K562 (cell line): ENCODE data around the gene DUSP10. TPM values are rescaled to one million over a fixed set of nuclear protein-coding genes. Genes with fewer than 3 reads are reported as not detected.

Experiments
- ARID1B ChIP-seq: fragments of 450-650 bp; IDR thresholded peaks from 2 replicates; pipeline ENCODE4 v1.6.1; 2016; ENCODE audit warnings: antibody characterized with exemption, mild to moderate bottlenecking, inconsistent platforms
- ATF1 ChIP-seq, 2 experiments: fragments of 450-650 bp in 1 of 2; IDR thresholded peaks; 2 replicates each; pipeline ENCODE4 v1.6.1; 2016; ENCODE audit warnings: missing compliant biosample characterization in 1 of 2, missing genetic modification characterization in 1 of 2
- GTF2F1 ChIP-seq: IDR thresholded peaks from 2 replicates; pipeline ENCODE4 v1.6.1; 2011; ENCODE audit warnings: low read depth, low read length, improper control_type of control experiment
- HDAC8 ChIP-seq: fragments of 450-650 bp; IDR thresholded peaks from 2 replicates; pipeline ENCODE4 v1.6.1; 2016; ENCODE audit warnings: mild to moderate bottlenecking, missing genetic modification characterization, moderate library complexity, missing compliant biosample characterization
- ILK ChIP-seq: fragments of 450-650 bp; IDR thresholded peaks from 2 replicates; pipeline ENCODE4 v1.6.1; 2016; ENCODE audit warnings: missing genetic modification characterization, low read depth, mild to moderate bottlenecking, missing compliant biosample characterization, moderate library complexity, borderline replicate concordance
- KLF1 ChIP-seq: fragments of 450-650 bp; IDR thresholded peaks from 2 replicates; pipeline ENCODE4 v1.6.1; 2016; ENCODE audit warnings: missing genetic modification characterization, missing compliant biosample characterization
- KLF6 ChIP-seq: fragments of 250-450 bp; sonication (Bioruptor Pico); IDR thresholded peaks from 2 replicates; pipeline ENCODE4 v1.4.0; 2020; ENCODE audit warnings: mild to moderate bottlenecking, moderate library complexity, borderline replicate concordance
- SIN3B ChIP-seq: fragments of 450-650 bp; IDR thresholded peaks from 2 replicates; pipeline ENCODE4 v1.6.1; 2017; ENCODE audit warnings: low read depth, mild to moderate bottlenecking, moderate library complexity
- SMARCE1 ChIP-seq: fragments of 450-650 bp; IDR thresholded peaks from 2 replicates; pipeline ENCODE4 v1.7.1; 2016; ENCODE audit warnings: mild to moderate bottlenecking
- TARDBP ChIP-seq: fragments of 450-650 bp; IDR thresholded peaks from 2 replicates; pipeline ENCODE4 v1.6.1; 2016
- TRIM24 ChIP-seq, 2 experiments: fragments of 450-650 bp; IDR thresholded peaks; 2 replicates each; pipeline ENCODE4 v1.6.1; 2016
- ZBTB2 ChIP-seq: fragments of 450-650 bp; IDR thresholded peaks from 2 replicates; pipeline ENCODE4 v1.6.1; 2016; ENCODE audit warnings: antibody characterized with exemption
- ZNF175 ChIP-seq: fragments of 200-800 bp; sonication (Bioruptor generic); IDR thresholded peaks from 2 replicates; pipeline ENCODE4 v1.6.1; 2016; ENCODE audit warnings: low read depth, mild to moderate bottlenecking, missing genetic modification characterization, missing compliant biosample characterization
- ZNF197 ChIP-seq: fragments of 200-800 bp; sonication (Bioruptor generic); IDR thresholded peaks from 2 replicates; pipeline ENCODE4 v1.6.1; 2016; ENCODE audit warnings: low read depth, missing genetic modification characterization, missing compliant biosample characterization
- ZNF324 ChIP-seq: fragments of 250-450 bp; sonication (Bioruptor Pico); IDR thresholded peaks from 2 replicates; pipeline ENCODE4 v1.4.0; 2020; ENCODE audit warnings: mild to moderate bottlenecking
- ZNF592 ChIP-seq: fragments of 450-650 bp; IDR thresholded peaks from 2 replicates; pipeline ENCODE4 v1.6.1; 2017; ENCODE audit warnings: antibody characterized with exemption, mild to moderate bottlenecking
- polyA plus RNA-seq, 8 experiments: library from polyadenylated mRNA; depleted of rRNA in 4 of 8; stranded (reverse) in 5 of 8; unstranded in 3 of 8; fragments of >200 nt; fragmentation: Nextera tagmentation in 2 of 8; fragmentation: Illumina TruSeq in 1 of 8; extraction: Ambion mirVana in 2 of 8; extraction: Trizol in 1 of 8; gene quantifications; 2 replicates each; pipeline versions ENCODE4 v1.2.1 to v1.2.3, GENCODE V29; 2011 to 2014; ENCODE audit warnings: inconsistent platforms in 1 of 8, missing spikeins in 1 of 8
- total RNA-seq, 7 experiments: library from RNA; depleted of rRNA in 6 of 7; stranded (reverse); fragments of >200 nt in 6 of 7; fragmentation: Illumina TruSeq in 2 of 7; extraction: Trizol in 2 of 7; gene quantifications; 2 replicates each; pipeline versions ENCODE4 v1.2.1 to v1.2.3, GENCODE V29; 2011 to 2021; ENCODE audit warnings: low replicate concordance in 1 of 7
- TF ChIP-seq, protein P1 (sequence below): sonication (generic); formaldehyde crosslinking; IDR thresholded peaks from 2 replicates; pipeline ENCODE4 v1.8.0; 2023; ENCODE audit warnings: mild to moderate bottlenecking, missing genetic modification reagents

DUSP10 gene
- total and polyA plus RNA-seq, 9 of the 15 experiments (the other 6 are each of a cell fraction or from before 2014, with no cell fraction given), result 1.7 to 8.3 (median 6.1) TPM

DNA sequence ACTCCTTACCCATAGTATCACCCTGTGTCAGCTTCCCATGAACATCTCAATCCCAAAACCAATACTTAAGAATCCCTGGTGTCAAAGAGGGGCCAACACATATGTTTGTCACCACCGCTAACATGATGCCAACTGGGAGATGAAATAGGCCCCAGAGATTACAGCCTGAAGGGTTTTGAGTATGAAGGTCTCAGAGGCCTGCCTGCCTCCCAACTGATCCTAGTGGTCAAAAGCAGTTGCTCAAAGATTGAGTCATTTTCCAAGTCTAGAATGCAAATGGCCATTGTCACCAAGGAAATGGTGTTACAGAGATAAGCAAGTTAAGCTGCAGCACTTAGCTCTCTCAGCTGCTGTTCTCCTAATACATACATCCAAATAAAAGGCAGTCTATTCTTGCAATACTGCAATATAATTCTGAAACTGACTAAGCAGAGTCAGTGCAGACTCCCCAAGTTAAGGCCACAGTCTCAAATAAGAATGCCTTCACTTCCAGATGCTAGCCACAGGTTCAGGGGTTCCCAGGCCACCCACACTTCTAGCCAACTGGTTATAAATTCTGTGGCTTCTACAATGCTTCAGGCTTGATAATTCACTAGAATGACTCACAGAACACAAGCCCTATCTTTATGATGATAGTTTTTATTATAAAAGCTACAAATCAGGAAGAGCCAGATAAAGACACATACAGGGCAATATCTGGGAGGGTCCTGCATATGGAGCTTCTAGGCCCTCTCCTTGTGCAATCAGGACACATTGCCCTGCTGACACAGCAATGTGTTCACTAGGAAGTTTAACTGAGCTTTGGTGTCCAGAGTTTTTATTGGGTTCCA, 18.7 kb downstream of the DUSP10 start (continued):
- TF ChIP-seq ZNF592 (no peak; the same call in none of the 2 replicates), TRIM24 (IDR thresholded peaks at IDR 0.05) (peak; percentile 48 to 50; a peak in 3 of 4 replicates), HDAC8 (tag) (no peak), ZBTB2 (no peak), ZNF197 (no peak), ATF1 (CRISPR knock-in tag; IDR thresholded peaks at IDR 0.05) (no peak), ATF1 (tag; IDR thresholded peaks at IDR 0.05) (peak; percentile 36; the same call in 1 of the 2 replicates), GTF2F1 (no peak), SMARCE1 (peak; percentile 31; the same call in 1 of the 2 replicates), KLF6 (CRISPR knock-in tag) (0 out of 2 replicates have a peak, but pooled peaks have one; percentile 32), ZNF175 (CRISPR knock-in tag) (peak; percentile 94), SIN3B (no peak), ARID1B (peak; percentile 84), KLF1 (tag) (no peak), ZNF324 (CRISPR knock-in tag) (no peak), ILK (tag) (peak; percentile 44; the same call in 1 of the 2 replicates), TARDBP (no peak)
- TF ChIP-seq, protein P1, sequence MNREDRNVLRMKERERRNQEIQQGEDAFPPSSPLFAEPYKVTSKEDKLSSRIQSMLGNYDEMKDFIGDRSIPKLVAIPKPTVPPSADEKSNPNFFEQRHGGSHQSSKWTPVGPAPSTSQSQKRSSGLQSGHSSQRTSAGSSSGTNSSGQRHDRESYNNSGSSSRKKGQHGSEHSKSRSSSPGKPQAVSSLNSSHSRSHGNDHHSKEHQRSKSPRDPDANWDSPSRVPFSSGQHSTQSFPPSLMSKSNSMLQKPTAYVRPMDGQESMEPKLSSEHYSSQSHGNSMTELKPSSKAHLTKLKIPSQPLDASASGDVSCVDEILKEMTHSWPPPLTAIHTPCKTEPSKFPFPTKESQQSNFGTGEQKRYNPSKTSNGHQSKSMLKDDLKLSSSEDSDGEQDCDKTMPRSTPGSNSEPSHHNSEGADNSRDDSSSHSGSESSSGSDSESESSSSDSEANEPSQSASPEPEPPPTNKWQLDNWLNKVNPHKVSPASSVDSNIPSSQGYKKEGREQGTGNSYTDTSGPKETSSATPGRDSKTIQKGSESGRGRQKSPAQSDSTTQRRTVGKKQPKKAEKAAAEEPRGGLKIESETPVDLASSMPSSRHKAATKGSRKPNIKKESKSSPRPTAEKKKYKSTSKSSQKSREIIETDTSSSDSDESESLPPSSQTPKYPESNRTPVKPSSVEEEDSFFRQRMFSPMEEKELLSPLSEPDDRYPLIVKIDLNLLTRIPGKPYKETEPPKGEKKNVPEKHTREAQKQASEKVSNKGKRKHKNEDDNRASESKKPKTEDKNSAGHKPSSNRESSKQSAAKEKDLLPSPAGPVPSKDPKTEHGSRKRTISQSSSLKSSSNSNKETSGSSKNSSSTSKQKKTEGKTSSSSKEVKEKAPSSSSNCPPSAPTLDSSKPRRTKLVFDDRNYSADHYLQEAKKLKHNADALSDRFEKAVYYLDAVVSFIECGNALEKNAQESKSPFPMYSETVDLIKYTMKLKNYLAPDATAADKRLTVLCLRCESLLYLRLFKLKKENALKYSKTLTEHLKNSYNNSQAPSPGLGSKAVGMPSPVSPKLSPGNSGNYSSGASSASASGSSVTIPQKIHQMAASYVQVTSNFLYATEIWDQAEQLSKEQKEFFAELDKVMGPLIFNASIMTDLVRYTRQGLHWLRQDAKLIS, result peak; percentile 74; the same call in 1 of the 2 replicates
